Neutrophil (primary cell): Measurements from ENCODE around the gene TMSB4X.
"Not testable (repeated sequence)": the region's sequence is repeated elsewhere in the genome, so short reads cannot be mapped to it uniquely, and the experiment has no call there.

Source experiments
- H3K27ac ChIP-seq: fragments of 200-600 bp; sonication (generic); 2 replicates; pipeline ENCODE4 v1.5.1; 2016; ENCODE audit warnings: mild to moderate bottlenecking, moderate library complexity
- H3K27me3 ChIP-seq: fragments of 200-600 bp; sonication (generic); 2 replicates; pipeline ENCODE4 v1.6.0; 2016; ENCODE audit warnings: mild to moderate bottlenecking
- H3K36me3 ChIP-seq: fragments of 200-600 bp; sonication (generic); 2 replicates; pipeline ENCODE4 v1.5.1; 2017
- H3K4me1 ChIP-seq, 2 experiments: fragments of 200-600 bp in 1 of 2; sonication (generic) in 1 of 2; 1 replicate in 1 of 2; 2 replicates in 1 of 2; pipeline versions ENCODE4 v1.5.1 to v1.6.1; 2013 to 2016; ENCODE audit warnings: low read depth in 1 of 2, low read length in 1 of 2, mild to moderate bottlenecking in 1 of 2, moderate library complexity in 1 of 2; ENCODE audit not compliant: control insufficient read depth in 1 of 2, insufficient read depth in 1 of 2
- H3K4me3 ChIP-seq, 2 experiments: fragments of 200-600 bp in 1 of 2; sonication (generic) in 1 of 2; 1 replicate in 1 of 2; 2 replicates in 1 of 2; pipeline ENCODE4 v1.5.1; 2013 to 2016; ENCODE audit warnings: low read depth in 1 of 2, low read length in 1 of 2, mild to moderate bottlenecking in 1 of 2, moderate library complexity in 1 of 2
- H3K9me3 ChIP-seq: fragments of 200-600 bp; sonication (generic); 2 replicates; pipeline ENCODE4 v1.5.1; 2016
- TF ChIP-seq, protein P1 (sequence below): fragments of 200-600 bp; sonication (generic); IDR thresholded peaks from 2 replicates; pipeline ENCODE4 v1.5.1; 2016; ENCODE audit warnings: antibody characterized with exemption

The TMSB4X gene

DNA sequence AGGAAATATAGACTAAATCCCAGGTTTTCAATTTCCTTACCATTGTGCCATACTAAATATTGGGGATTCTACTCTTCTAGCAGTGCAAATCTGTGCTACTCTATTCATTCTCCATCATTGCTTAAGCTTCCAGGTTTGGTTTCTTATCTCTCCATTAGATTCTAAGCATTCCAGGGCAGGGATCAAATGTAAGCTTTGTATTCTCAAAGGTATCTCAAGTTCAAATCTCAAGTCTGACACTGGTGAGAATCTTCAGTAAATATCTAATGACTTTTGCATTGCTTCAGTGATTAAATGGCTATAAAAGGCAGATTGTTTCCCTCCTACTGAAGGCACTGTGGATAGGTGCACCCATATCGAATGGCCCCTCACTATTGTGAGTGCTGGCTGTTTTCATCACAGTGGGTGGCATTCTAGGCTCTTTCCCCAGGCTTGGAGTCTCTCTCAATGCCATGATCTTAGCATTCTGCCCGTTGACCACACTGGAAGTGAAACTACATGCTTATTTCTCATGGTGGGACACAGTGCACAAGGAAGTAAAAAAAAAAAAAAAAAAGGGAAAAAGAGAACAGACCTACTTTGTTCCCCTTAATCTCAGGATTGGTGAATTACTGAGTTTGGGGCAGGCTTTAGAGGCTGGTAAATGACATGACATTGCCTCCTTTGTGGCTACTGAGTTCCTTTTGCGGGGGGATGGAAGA, 40.8 kb downstream of the TMSB4X start:
- no peaks in the 10 kb centered on the region for H3K36me3 ChIP-seq
- no peak overlapping the region for H3K4me3 ChIP-seq
- TF ChIP-seq, protein P1, sequence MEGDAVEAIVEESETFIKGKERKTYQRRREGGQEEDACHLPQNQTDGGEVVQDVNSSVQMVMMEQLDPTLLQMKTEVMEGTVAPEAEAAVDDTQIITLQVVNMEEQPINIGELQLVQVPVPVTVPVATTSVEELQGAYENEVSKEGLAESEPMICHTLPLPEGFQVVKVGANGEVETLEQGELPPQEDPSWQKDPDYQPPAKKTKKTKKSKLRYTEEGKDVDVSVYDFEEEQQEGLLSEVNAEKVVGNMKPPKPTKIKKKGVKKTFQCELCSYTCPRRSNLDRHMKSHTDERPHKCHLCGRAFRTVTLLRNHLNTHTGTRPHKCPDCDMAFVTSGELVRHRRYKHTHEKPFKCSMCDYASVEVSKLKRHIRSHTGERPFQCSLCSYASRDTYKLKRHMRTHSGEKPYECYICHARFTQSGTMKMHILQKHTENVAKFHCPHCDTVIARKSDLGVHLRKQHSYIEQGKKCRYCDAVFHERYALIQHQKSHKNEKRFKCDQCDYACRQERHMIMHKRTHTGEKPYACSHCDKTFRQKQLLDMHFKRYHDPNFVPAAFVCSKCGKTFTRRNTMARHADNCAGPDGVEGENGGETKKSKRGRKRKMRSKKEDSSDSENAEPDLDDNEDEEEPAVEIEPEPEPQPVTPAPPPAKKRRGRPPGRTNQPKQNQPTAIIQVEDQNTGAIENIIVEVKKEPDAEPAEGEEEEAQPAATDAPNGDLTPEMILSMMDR, result no peak
- peaks cover 61 to 68% of the 10 kb centered on the region in 2 experiments for H3K4me1 ChIP-seq
- H3K27me3 ChIP-seq, result no peaks in the 10 kb centered on the region
- H3K9me3 ChIP-seq, result no peaks in the 10 kb centered on the region
- H3K27ac ChIP-seq, result peak overlapping the region; percentile 93

DNA sequence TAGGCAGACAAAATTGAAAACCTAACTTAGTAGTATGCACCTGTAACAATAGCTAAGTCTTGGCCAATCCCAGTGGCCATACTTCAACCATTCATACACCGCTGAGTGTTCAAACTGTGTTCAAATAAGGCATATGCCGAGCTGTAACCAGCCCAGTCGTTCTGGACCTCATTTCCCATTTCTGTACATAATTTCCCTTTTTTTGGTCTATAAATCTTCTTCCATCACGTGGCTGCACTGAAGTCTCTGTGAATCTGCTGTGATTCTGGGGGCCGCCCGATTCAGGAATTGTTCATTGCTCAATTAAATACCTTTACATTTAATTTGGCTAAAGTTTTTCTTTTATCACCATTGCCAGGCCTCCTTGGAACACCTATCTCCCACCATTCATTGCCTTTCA, 41.8 kb downstream of the TMSB4X start:
- H3K27me3 ChIP-seq, H3K9me3 ChIP-seq, H3K4me3 ChIP-seq, H3K36me3 ChIP-seq: not testable (repeated sequence)
- H3K4me1 ChIP-seq, result peaks cover 61 to 68% of the 10 kb centered on the region in 2 experiments
- peak overlapping the region; percentile 93 for H3K27ac ChIP-seq

DNA sequence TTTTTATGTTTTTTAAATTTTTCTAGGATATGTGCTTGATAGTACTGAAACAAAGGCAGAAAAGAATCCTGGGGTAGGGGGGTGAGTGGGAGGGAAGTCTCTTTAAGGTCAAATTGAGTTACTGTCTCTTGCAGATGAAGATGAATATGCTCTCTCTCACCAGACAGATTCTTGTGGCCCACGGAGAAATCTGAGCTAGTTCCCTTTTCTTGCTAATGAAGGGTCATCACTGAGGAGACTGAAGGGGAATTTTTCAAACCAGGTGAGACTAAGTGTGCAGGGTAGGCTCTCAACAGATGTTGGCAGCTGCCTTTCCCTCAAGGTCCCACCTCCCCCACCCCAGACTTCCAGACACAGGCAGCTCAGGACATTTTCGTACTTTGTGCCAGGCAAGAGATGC, 48.0 kb downstream of the TMSB4X start:
- H3K9me3 ChIP-seq, result no peaks in the 10 kb centered on the region
- no peaks in the 10 kb centered on the region for H3K27me3 ChIP-seq
- TF ChIP-seq, protein P1, result no peak
- no peak overlapping the region for H3K4me3 ChIP-seq
- H3K4me1 ChIP-seq, result peaks cover 11% of the 10 kb centered on the region in 2 experiments
- no peaks in the 10 kb centered on the region for H3K36me3 ChIP-seq
- no peak overlapping the region for H3K27ac ChIP-seq

DNA sequence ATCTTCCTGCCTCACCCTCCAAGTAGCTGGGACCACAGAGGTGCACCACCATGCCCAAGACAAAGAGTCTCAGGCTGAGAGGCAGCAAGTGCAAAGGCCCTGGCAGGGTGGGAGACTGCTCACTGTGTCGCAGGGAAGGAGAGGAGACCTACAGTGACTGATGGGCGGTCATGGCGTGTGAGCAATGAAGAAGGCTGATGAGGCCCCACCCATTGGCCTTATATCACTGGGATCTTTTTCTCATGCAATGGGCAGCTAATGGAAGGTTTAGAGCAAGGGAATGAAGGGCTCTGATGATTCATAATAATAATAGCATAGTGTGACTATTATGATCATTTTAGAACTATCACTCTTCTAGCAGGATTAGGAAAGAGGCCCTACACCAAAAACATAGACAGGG, 48.7 kb downstream of the TMSB4X start:
- Histone ChIP-seq H3K27me3 (no peaks in the 10 kb centered on the region), H3K27ac (no peak overlapping the region), H3K4me1 (peaks cover 5 to 6% of the 10 kb centered on the region in 2 experiments), H3K4me3 (no peak overlapping the region), H3K36me3 (no peaks in the 10 kb centered on the region), H3K9me3 (no peaks in the 10 kb centered on the region)
- TF ChIP-seq, protein P1, result no peak

DNA sequence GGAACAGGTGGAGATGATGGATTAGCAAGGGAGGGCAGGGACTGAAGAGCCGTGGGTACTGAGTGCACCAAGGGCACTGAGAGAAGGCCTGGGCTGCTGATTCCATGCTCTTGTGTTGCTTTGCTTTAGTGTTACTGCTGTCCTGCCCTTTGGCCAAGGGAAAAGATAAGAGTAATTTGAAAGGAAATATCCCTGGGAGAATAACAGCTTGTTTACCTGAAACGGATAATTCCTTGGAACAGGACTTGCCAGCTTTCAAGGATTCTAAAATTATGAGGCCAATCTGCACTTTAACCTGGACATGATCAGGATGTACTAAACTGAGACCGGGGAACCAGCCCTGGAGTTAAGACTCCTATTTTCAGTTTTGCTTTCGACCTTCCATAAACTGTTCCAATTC, 49.1 kb downstream of the TMSB4X start:
- no peak overlapping the region for H3K27ac ChIP-seq
- peaks cover 1 to 3% of the 10 kb centered on the region in 2 experiments for H3K4me1 ChIP-seq
- H3K4me3 ChIP-seq, result no peak overlapping the region
- no peaks in the 10 kb centered on the region for H3K36me3 ChIP-seq
- no peaks in the 10 kb centered on the region for H3K27me3 ChIP-seq
- TF ChIP-seq, protein P1, result no peak
- H3K9me3 ChIP-seq, result no peaks in the 10 kb centered on the region

DNA sequence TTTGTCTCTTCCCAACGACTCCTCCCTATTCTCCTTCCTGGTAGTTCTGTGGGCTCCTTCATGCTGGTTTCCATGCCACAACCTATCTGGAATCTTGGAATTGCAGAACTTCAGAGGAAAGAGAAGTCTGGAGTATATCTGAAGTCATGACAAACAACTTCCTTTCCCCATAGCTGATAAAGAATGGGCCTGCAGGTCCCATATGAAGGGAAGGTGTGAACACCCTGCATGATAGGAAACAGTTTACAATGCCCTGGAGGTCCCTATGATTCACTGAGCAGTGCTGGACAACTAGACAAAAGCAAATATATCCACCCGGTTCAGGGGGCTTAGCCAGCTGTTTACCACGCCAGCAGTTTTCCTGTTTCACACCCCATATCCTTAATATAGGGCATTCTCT, 50.1 kb downstream of the TMSB4X start:
- TF ChIP-seq, protein P1, result no peak
- Histone ChIP-seq H3K4me1 (peaks cover 3 to 10% of the 10 kb centered on the region in 2 experiments), H3K27me3 (no peaks in the 10 kb centered on the region), H3K9me3 (no peaks in the 10 kb centered on the region), H3K36me3 (no peaks in the 10 kb centered on the region), H3K4me3 (no peak overlapping the region), H3K27ac (no peak overlapping the region)
